AG04450 (cell line): ENCODE results near the gene UBE2Q1. TPM values are rescaled to one million over a fixed set of nuclear protein-coding genes. Genes with fewer than 3 reads are reported as not detected.
A peak's percentile ranks its signal among the peaks of the same experiment; 100 is the strongest.

Source experiments
- CTCF ChIA-PET: fragments of 300-600, 350-600 bp; formaldehyde crosslinking; extraction: SDS; loops from one replicate; lab custom pipeline; 2022; ENCODE audit warnings: antibody characterized with exemption, inconsistent platforms; lab: Charles Lee
- POLR2A ChIA-PET: fragments of 350-600 bp; formaldehyde crosslinking; extraction: SDS; loops from one replicate; lab custom pipeline; 2021; ENCODE audit warnings: antibody characterized with exemption, inconsistent platforms; lab: Yijun Ruan, JAX
- DNase-seq: peaks from one replicate; pipeline ENCODE4 v3.0.0-alpha.2; 2011; ENCODE audit warnings: low read depth, low spot score
- H3K27ac ChIP-seq: one replicate; pipeline ENCODE4 v1.5.1; 2012; ENCODE audit warnings: low read depth, low read length, control low read depth
- H3K27me3 ChIP-seq: one replicate; pipeline ENCODE4 v1.6.0; 2012; ENCODE audit warnings: low read length; ENCODE audit not compliant: control insufficient read depth, insufficient read depth
- H3K4me3 ChIP-seq: 2 replicates; pipeline ENCODE4 v1.5.1; 2011; ENCODE audit warnings: mild to moderate bottlenecking, low read depth, low read length, control low read depth
- H3K9me3 ChIP-seq: 2 replicates; pipeline ENCODE4 v1.5.1; 2012; ENCODE audit warnings: low read length; ENCODE audit not compliant: control insufficient read depth, insufficient read depth
- CTCF ChIP-seq: IDR thresholded peaks from 2 replicates; pipeline ENCODE4 v1.5.1; 2011; ENCODE audit warnings: low read depth, low read length, control low read depth, inconsistent platforms
- polyA plus RNA-seq: library from polyadenylated mRNA; depleted of rRNA; stranded (reverse); fragments of >200 nt; gene quantifications from 2 replicates; pipeline ENCODE4 v1.2.3, GENCODE V29; 2011

The UBE2Q1 gene
- polyA plus RNA-seq, 1 experiment = 17.6 TPM

- no peak for TF ChIP-seq CTCF
- H3K27me3 ChIP-seq = no peaks in the 10 kb centered on the region
- ChIA-PET CTCF (interaction anchor here (1.5 kb wide), 1 partner anchor 20 kb away, joined by 4 read pairs; no protein-coding TSS in a partner anchor), POLR2A (no interaction called here)
- no peaks in the 10 kb centered on the region for H3K9me3 ChIP-seq
- H3K27ac ChIP-seq = no peak overlapping the region
- H3K4me3 ChIP-seq = no peak overlapping the region
- DNase-seq = no peak
Measured at GRCh38 chr1:154579374-154579773, 20.9 kb upstream of the UBE2Q1 start.

- H3K9me3 ChIP-seq = no peaks in the 10 kb centered on the region
- H3K27ac ChIP-seq = peak overlapping the region; percentile 31
- TF ChIP-seq CTCF = no peak
- ChIA-PET POLR2A (interaction anchor here (1.2 kb wide), 1 partner anchor 13 kb away, joined by 3 read pairs; no protein-coding TSS in a partner anchor), CTCF (no interaction called here)
- no peak for DNase-seq
- no peaks in the 10 kb centered on the region for H3K27me3 ChIP-seq
- H3K4me3 ChIP-seq = no peak overlapping the region
Measured at GRCh38 chr1:154578058-154578418, 19.6 kb upstream of the UBE2Q1 start.

DNA sequence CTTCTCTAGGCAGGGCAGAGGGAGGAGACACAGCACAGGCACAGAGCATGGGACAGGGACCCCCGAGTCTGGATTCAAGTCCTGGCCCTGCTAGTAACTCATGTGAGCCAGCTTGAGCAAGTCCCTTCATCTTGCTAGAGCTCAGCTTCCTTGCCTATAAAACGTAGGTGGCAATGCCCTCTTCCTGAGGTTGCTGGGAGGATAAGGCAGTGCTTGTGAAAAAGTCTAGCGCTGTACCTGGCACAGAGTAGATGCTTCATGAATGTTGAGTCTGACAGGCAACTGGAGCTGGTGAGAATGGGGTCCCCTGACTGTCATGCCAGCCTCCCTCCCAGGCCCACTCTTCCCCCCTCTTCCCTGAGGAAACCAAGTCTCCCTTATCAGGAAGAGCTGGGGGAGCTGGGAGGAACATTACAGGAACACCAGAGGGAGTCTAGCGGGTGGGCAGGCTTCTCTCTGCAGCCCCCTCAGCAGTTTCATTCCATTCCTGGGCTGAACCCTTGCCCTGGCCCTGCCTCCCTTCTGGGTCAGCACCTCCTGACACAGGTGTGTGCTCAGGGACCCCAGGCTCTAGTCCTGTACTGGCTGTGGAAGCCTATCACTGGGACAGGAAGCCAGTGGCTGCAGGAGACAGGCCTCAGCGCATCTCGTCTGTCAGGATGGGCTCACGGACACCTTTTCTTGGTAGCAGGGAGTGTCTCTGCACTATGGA lies 19.0 kb upstream of the UBE2Q1 start:
- Histone ChIP-seq H3K27ac (peak overlapping the region; percentile 31), H3K9me3 (no peaks in the 10 kb centered on the region), H3K4me3 (no peak overlapping the region), H3K27me3 (no peaks in the 10 kb centered on the region)
- POLR2A ChIA-PET = interaction anchor here (1.2 kb wide), 1 partner anchor 14 kb away, joined by 3 read pairs; no protein-coding TSS in a partner anchor
- CTCF ChIA-PET = no interaction called here
- DNase-seq = no peak
- no peak for TF ChIP-seq CTCF

DNA sequence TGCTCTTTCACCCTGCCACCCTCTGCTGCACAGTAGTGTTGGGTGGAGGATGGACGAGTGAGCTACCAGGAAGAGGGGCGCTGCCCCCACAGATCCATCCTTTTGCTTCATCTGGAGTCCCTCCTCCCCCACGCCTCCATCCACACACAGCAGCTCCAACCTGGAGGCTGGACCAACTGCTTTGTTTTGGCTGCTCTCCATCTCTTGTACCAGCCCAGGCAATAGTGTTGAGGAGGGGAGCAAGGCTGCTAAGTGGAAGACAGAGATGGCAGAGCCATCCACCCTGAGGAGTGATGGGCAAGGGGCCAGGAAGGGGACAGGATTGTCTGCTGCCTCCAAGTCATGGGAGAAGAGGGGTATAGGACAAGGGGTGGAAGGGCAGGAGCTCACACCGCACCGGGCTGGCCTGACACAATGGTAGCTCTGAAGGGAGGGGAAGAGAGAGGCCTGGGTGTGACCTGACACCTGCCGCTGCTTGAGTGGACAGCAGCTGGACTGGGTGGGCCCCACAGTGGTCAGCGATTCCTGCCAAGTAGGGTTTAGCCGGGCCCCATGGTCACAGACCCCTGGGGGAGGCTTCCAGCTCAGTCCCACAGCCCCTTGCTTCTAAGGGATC lies 17.6 kb upstream of the UBE2Q1 start:
- Histone ChIP-seq H3K27me3 (peaks cover 2% of the 10 kb centered on the region), H3K4me3 (no peak overlapping the region), H3K9me3 (no peaks in the 10 kb centered on the region; the same call in 1 of the 2 replicates), H3K27ac (no peak overlapping the region)
- ChIA-PET CTCF (interaction anchor here (0.5 to 0.6 kb wide), 2 partner anchors 44 to 184 kb away, joined by 3 to 4 read pairs; no protein-coding TSS in a partner anchor), POLR2A (interaction anchor here (0.7 kb wide), 1 partner anchor 13 kb away, joined by 3 read pairs; no protein-coding TSS in a partner anchor)
- no peak for TF ChIP-seq CTCF
- DNase-seq = no peak
